ENCODE data around the gene CIITA. TPM values are rescaled to one million over a fixed set of nuclear protein-coding genes. Genes with fewer than 3 reads are reported as not detected.

Gene CIITA
- total RNA-seq, 1 donor from 2014 or later = 0.13 TPM

DNA sequence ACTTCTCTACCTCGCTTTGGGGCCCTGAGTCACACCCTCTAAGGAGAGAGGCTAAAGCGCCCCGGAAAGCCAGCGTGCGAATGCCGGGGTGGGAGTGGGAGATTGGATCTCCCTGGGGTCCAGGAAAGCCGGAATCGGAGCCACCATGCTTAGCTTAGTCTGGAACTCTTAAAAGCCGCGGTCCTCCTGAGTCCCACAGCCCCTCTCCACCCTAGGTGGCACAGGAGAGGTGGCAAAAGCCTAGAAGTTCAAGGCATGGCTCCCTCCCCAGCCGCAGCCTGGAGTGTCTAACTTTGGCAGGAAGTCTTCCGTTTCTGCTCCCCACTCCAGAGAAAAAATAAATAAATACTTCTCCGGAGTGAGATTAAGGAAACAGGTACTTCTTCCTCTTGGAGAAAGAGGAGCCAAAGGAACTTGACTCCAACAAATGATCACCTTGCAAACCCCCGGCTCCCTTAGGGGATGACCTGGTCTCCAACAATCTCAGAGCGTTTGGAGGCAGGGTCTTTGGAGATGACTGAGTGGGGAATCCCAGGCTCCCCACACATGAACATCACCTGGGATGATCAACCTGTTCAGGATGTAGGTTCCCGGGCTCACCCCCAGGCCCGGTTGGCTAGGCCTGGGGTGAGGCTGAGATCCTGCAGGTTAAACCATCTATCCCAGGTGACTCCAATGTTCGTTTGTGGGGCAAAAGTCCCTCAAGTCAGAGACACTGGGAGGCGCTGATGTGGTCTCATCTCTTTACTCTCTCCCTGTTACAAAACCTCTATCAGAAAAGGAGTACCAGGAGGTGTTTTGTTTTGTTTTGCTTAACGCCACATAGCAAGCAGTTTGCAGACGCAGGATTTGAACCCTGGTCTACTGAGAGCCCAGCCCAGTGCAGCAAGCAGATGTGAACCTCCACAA, 2.9 kb downstream of the CIITA start:
- H3K4me1 Mint-ChIP-seq (ENCODE audit: unreplicated experiment) = no peaks in the 10 kb centered on the region
- DNase-seq (ENCODE audit: low spot score) = no peak
- H3K4me3 Mint-ChIP-seq (ENCODE audit: unreplicated experiment) = no peak overlapping the region
- no peaks in the 10 kb centered on the region for H3K9me3 Mint-ChIP-seq (ENCODE audit: unreplicated experiment)
- TF ChIP-seq, protein P1, sequence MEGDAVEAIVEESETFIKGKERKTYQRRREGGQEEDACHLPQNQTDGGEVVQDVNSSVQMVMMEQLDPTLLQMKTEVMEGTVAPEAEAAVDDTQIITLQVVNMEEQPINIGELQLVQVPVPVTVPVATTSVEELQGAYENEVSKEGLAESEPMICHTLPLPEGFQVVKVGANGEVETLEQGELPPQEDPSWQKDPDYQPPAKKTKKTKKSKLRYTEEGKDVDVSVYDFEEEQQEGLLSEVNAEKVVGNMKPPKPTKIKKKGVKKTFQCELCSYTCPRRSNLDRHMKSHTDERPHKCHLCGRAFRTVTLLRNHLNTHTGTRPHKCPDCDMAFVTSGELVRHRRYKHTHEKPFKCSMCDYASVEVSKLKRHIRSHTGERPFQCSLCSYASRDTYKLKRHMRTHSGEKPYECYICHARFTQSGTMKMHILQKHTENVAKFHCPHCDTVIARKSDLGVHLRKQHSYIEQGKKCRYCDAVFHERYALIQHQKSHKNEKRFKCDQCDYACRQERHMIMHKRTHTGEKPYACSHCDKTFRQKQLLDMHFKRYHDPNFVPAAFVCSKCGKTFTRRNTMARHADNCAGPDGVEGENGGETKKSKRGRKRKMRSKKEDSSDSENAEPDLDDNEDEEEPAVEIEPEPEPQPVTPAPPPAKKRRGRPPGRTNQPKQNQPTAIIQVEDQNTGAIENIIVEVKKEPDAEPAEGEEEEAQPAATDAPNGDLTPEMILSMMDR (IDR thresholded peaks at IDR 0.05; ENCODE audit: unreplicated experiment) = no peak
- no peaks in the 10 kb centered on the region for H3K36me3 Mint-ChIP-seq (ENCODE audit: low read depth, unreplicated experiment)
- H3K27ac Mint-ChIP-seq (ENCODE audit: unreplicated experiment) = no peak overlapping the region
- H3K27me3 Mint-ChIP-seq (ENCODE audit: unreplicated experiment) = peaks cover 14% of the 10 kb centered on the region

DNA sequence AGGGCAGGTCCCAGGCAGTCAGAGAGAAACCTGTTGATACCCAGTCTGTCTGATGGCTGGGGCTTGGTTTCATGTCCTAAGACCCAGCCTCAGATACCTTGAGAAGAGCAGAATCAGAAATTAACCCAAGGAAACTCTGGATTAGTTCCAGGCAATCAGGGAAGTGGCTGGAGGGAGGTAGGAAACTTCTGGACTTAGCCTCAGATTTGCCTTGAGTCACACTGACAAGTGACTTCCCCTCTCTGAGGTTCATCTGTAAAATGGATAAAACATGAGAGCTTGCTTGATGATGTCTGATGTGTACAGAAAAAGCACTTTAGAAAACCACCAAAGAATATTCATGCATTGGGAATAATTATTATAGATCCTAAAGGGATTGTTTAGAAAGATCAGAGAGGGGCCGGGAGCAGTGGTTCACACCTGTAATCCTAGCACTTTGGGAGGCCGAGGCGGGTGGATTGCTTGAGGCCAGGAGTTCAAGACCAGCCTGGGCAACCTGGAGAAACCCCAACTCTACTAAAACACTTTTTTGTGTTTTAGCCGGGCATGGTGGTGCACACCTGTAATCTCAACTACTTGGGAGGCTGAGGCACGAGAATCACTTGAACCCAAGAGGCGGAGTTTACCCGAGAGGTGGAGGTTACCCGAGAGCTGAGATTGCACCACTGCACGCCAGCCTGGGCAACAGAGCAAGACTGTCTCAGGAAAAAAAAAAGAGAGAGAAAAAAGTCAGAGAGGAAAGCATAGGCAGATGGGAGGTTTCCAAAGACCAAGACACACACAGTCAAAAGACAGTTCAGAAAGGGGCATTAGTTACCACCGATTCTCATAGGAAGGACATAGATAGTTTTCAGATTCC, 3.8 kb downstream of the CIITA start:
- H3K27ac Mint-ChIP-seq (ENCODE audit: unreplicated experiment) = no peak overlapping the region
- no peaks in the 10 kb centered on the region for H3K9me3 Mint-ChIP-seq (ENCODE audit: unreplicated experiment)
- H3K4me3 Mint-ChIP-seq (ENCODE audit: unreplicated experiment) = no peak overlapping the region
- peaks cover 10% of the 10 kb centered on the region for H3K27me3 Mint-ChIP-seq (ENCODE audit: unreplicated experiment)
- TF ChIP-seq, protein P1 (IDR thresholded peaks at IDR 0.05; ENCODE audit: unreplicated experiment) = no peak
- DNase-seq (ENCODE audit: low spot score) = no peak
- H3K36me3 Mint-ChIP-seq (ENCODE audit: low read depth, unreplicated experiment) = no peaks in the 10 kb centered on the region
- H3K4me1 Mint-ChIP-seq (ENCODE audit: unreplicated experiment) = no peaks in the 10 kb centered on the region

DNA sequence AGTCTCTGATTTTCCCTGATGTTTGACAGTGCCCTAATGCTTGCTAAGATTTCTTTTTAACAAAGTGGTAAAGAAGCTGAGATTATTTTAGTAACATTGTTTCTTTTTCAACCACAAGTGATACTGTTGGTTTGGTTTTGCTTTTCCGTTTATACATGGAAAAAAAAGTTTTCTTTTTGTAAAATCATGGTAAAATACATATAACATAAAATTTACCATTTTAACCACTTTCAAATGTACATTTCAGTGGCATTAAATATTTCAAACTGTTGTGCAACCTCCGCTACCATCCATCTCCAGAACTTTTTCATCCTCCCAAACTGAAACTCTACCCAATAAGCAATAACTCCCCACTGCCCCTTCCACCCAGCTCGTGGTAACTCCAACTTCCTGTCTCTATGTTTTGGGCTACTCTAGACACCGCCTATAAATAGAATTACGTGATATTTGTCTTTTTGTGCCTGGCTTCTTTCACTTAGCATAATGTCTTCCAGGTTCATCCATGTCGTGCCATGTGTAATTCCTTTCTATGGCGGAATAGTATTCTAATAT, 4.6 kb downstream of the CIITA start:
- Mint-ChIP-seq H3K27ac (ENCODE audit: unreplicated experiment) (no peak overlapping the region), H3K36me3 (ENCODE audit: low read depth, unreplicated experiment) (no peaks in the 10 kb centered on the region), H3K27me3 (ENCODE audit: unreplicated experiment) (peaks cover 10% of the 10 kb centered on the region), H3K9me3 (ENCODE audit: unreplicated experiment) (no peaks in the 10 kb centered on the region), H3K4me1 (ENCODE audit: unreplicated experiment) (no peaks in the 10 kb centered on the region), H3K4me3 (ENCODE audit: unreplicated experiment) (no peak overlapping the region)
- TF ChIP-seq, protein P1 (IDR thresholded peaks at IDR 0.05; ENCODE audit: unreplicated experiment) = no peak
- DNase-seq (ENCODE audit: low spot score) = no peak

DNA sequence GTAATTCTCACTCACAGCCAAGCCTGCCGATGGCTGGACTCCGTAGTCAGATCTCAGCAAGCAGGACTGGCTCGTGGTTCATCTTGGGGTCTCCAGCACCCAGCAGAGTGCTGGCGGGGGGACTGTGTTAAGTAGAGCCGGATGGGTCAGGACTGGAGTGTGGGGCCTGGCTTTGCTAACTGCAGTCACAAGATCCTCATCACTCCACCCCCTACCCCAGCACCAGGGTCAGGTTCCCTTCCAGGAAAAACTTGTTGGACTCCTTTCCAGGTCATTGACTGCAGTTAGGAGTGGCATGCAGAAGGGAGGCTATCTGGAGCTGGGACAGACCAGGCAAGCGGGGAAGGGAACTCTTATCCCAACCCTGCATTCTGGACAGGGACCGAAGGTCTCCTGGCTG, 6.0 kb downstream of the CIITA start:
- Mint-ChIP-seq H3K27me3 (ENCODE audit: unreplicated experiment) (peaks cover 5% of the 10 kb centered on the region), H3K4me3 (ENCODE audit: unreplicated experiment) (no peak overlapping the region), H3K36me3 (ENCODE audit: low read depth, unreplicated experiment) (no peaks in the 10 kb centered on the region), H3K4me1 (ENCODE audit: unreplicated experiment) (no peaks in the 10 kb centered on the region), H3K27ac (ENCODE audit: unreplicated experiment) (no peak overlapping the region), H3K9me3 (ENCODE audit: unreplicated experiment) (no peaks in the 10 kb centered on the region)
- no peak for DNase-seq (ENCODE audit: low spot score)
- TF ChIP-seq, protein P1 (IDR thresholded peaks at IDR 0.05; ENCODE audit: unreplicated experiment) = no peak

Data from endothelial cell (in vitro differentiated cells).